K562 (cell line): ENCODE results near the gene AHNAK. TPM values are rescaled to one million over a fixed set of nuclear protein-coding genes. Genes with fewer than 3 reads are reported as not detected.

Experiments
- ATAC-seq: fragments of 200-7000 bp; cut with Tn5 transposase; 3 replicates; pipeline ENCODE4 v1.9.1; 2020; ENCODE audit warnings: moderate library complexity
- BruUV-seq: library from RNA; stranded (reverse); fragments of 400-500 nt; replicated peaks from 2 replicates; lab custom pipeline; 2021; lab: Mats Ljungman, UMichigan
- CTCF ChIA-PET: fragments of 300-600 bp; formaldehyde crosslinking; extraction: SDS; loops from one replicate; lab custom pipeline; 2021; ENCODE audit warnings: low intra/inter-chr PET ratio; lab: Yijun Ruan, JAX
- POLR2A ChIA-PET: fragments of 300-600, 350-650 bp; sonication (Branson Sonifier 250); formaldehyde crosslinking; extraction: SDS; loops from one replicate; lab custom pipeline; 2021; ENCODE audit warnings: antibody characterized with exemption, inconsistent platforms; lab: Yijun Ruan, JAX
- DNase-seq, 4 experiments: peaks; one replicate each; pipeline versions ENCODE4 v3.0.0 to v3.0.0-alpha.2; 2011 to 2018; ENCODE audit warnings: low spot score in 3 of 4, mixed read lengths in 3 of 4; ENCODE audit errors: extremely low read depth in 1 of 4
- FAIRE-seq: peaks from 2 replicates; lab custom pipeline; 2011; peaks lifted over from hg19 to GRCh38; lab: Jason Lieb, UNC
- H2AFZ ChIP-seq: 2 replicates; pipeline ENCODE4 v1.6.0; 2011; ENCODE audit warnings: low read depth, low read length, control low read depth, inconsistent platforms
- H3K27ac ChIP-seq: fragments of 200-600 bp; 3 replicates; pipeline ENCODE4 v1.8.0; 2011; ENCODE audit warnings: low read depth, mild to moderate bottlenecking, control low read depth, inconsistent platforms, low read length, moderate library complexity, mixed read lengths; ENCODE audit errors: extremely low read depth
- H3K27me3 ChIP-seq, 2 experiments: fragments of 300-600 bp in 1 of 2; 2 replicates in 1 of 2; 3 replicates in 1 of 2; pipeline versions ENCODE4 v1.6.0 to v1.8.0; 2011; ENCODE audit warnings: inconsistent platforms in 2 of 2, low read length in 2 of 2, mild to moderate bottlenecking in 1 of 2, mixed read lengths in 1 of 2, moderate library complexity in 1 of 2; ENCODE audit not compliant: control insufficient read depth in 2 of 2, insufficient read depth in 2 of 2
- H3K36me3 ChIP-seq: fragments of 300-600 bp; 3 replicates; pipeline ENCODE4 v1.8.0; 2011; ENCODE audit warnings: mild to moderate bottlenecking, low read length, inconsistent platforms; ENCODE audit not compliant: control insufficient read depth, insufficient read depth
- H3K4me1 ChIP-seq, 2 experiments: fragments of 200-600 bp in 1 of 2; replicated peaks in 1 of 2; 2 replicates in 1 of 2; 3 replicates in 1 of 2; pipeline versions ENCODE4 v1.5.1 to v1.8.0; 2011; ENCODE audit warnings: inconsistent platforms in 2 of 2, low read length in 2 of 2, mild to moderate bottlenecking in 1 of 2, mixed read lengths in 1 of 2, moderate library complexity in 1 of 2; ENCODE audit not compliant: control insufficient read depth in 2 of 2, insufficient read depth in 2 of 2
- H3K4me2 ChIP-seq: 2 replicates; pipeline ENCODE4 v1.6.1; 2011; ENCODE audit warnings: low read length, control low read depth, inconsistent platforms, mixed read lengths; ENCODE audit not compliant: insufficient read depth
- H3K4me3 ChIP-seq: fragments of 200-600 bp; sonication (generic), shearing (Covaris generic); 2 replicates; pipeline ENCODE4 v1.5.1; 2016; ENCODE audit warnings: control low read depth, inconsistent platforms
- H3K79me2 ChIP-seq: fragments of 200-600 bp; 3 replicates; pipeline ENCODE4 v1.8.0; 2011; ENCODE audit warnings: low read length, inconsistent platforms; ENCODE audit not compliant: control insufficient read depth, insufficient read depth
- H3K9ac ChIP-seq, 2 experiments: 2 replicates each; pipeline versions ENCODE4 v1.6.0 to v1.6.1; 2011; ENCODE audit warnings: low read depth in 2 of 2, low read length in 2 of 2, control low read depth in 1 of 2, inconsistent platforms in 1 of 2, mild to moderate bottlenecking in 1 of 2, mixed read lengths in 1 of 2; ENCODE audit not compliant: insufficient read depth in 1 of 2
- H3K9me1 ChIP-seq: one replicate; pipeline ENCODE4 v1.6.0; 2011; ENCODE audit warnings: inconsistent platforms, mild to moderate bottlenecking, low read length, moderate library complexity; ENCODE audit not compliant: control insufficient read depth, insufficient read depth
- H3K9me3 ChIP-seq: replicated peaks from 2 replicates; pipeline ENCODE4 v1.5.1; 2011; ENCODE audit warnings: low read depth, low read length, inconsistent platforms; ENCODE audit not compliant: control insufficient read depth, insufficient read depth
- H4K20me1 ChIP-seq: replicated peaks from 2 replicates; pipeline ENCODE4 v1.6.1; 2011; ENCODE audit warnings: low read length, inconsistent platforms, mixed read lengths; ENCODE audit not compliant: control insufficient read depth, insufficient read depth
- BCOR ChIP-seq: fragments of 450-650 bp; IDR thresholded peaks from 2 replicates; pipeline ENCODE4 v1.6.1; 2016
- CEBPZ ChIP-seq: fragments of 150-350 bp; IDR thresholded peaks from 2 replicates; pipeline ENCODE4 v1.6.1; 2014; ENCODE audit warnings: low read depth, mild to moderate bottlenecking, low read length, borderline replicate concordance
- FOXP4 ChIP-seq: sonication (generic); formaldehyde crosslinking; IDR thresholded peaks from 2 replicates; pipeline ENCODE4 v1.8.0; 2022; ENCODE audit warnings: mild to moderate bottlenecking, missing genetic modification reagents, borderline replicate concordance
- ZNF121 ChIP-seq: sonication (generic); formaldehyde crosslinking; conservative IDR thresholded peaks from 2 replicates; pipeline ENCODE4 v1.8.0; 2022; ENCODE audit warnings: missing genetic modification reagents
- ZNF134 ChIP-seq: fragments of 250-450 bp; sonication (Bioruptor Pico); conservative IDR thresholded peaks from 2 replicates; pipeline ENCODE4 v1.4.0; 2020
- ZNF57 ChIP-seq: fragments of 450-650 bp; formaldehyde crosslinking; IDR thresholded peaks from 2 replicates; pipeline ENCODE4 v1.4.0; 2020; ENCODE audit warnings: mild to moderate bottlenecking, moderate library complexity
- ZNF740 ChIP-seq, 3 experiments: fragments of 200-800 bp in 1 of 3; sonication (Bioruptor generic) in 1 of 3; sonication (generic) in 1 of 3; formaldehyde crosslinking in 1 of 3; IDR thresholded peaks; 2 replicates each; pipeline versions ENCODE4 v1.6.1 to v1.8.0; 2016 to 2022; ENCODE audit warnings: mild to moderate bottlenecking in 2 of 3, missing compliant biosample characterization in 2 of 3, missing genetic modification characterization in 2 of 3, missing genetic modification reagents in 1 of 3
- WGBS: fragments of 100-300 bp; shearing (Covaris generic); methylation state at CpG from one replicate; pipeline ENCODE4 v1.1.6; 2016; ENCODE audit warnings: low coverage, mixed read lengths; ENCODE audit not compliant: insufficient coverage; ENCODE audit errors: missing lambda C conversion rate; 5-methylcytosine and 5-hydroxymethylcytosine counted together
- in situ Hi-C: fragments of 300-500 bp; cut with MboI; formaldehyde crosslinking; loops from 4 replicates; pipeline ENCODE4 v1.15.0; 2018; ENCODE audit warnings: inconsistent platforms, mixed read lengths
- intact Hi-C: fragments of 100-400 bp; cut with micrococcal nuclease; formaldehyde crosslinking; loops from 2 replicates; pipeline ENCODE4 v1.14.2; 2022
- polyA plus RNA-seq, 8 experiments: library from polyadenylated mRNA; depleted of rRNA in 4 of 8; stranded (reverse) in 5 of 8; unstranded in 3 of 8; fragments of >200 nt; fragmentation: Nextera tagmentation in 2 of 8; fragmentation: Illumina TruSeq in 1 of 8; extraction: Ambion mirVana in 2 of 8; extraction: Trizol in 1 of 8; gene quantifications; 2 replicates each; pipeline versions ENCODE4 v1.2.1 to v1.2.3, GENCODE V29; 2011 to 2014; ENCODE audit warnings: inconsistent platforms in 1 of 8, missing spikeins in 1 of 8
- total RNA-seq, 7 experiments: library from RNA; depleted of rRNA in 6 of 7; stranded (reverse); fragments of >200 nt in 6 of 7; fragmentation: Illumina TruSeq in 2 of 7; extraction: Trizol in 2 of 7; gene quantifications; 2 replicates each; pipeline versions ENCODE4 v1.2.1 to v1.2.3, GENCODE V29; 2011 to 2021; ENCODE audit warnings: low replicate concordance in 1 of 7

Gene AHNAK
- total and polyA plus RNA-seq, 9 of the 15 experiments (the other 6 are each of a cell fraction or from before 2014, with no cell fraction given), result 1.5 to 89.7 (median 45.0) TPM

GRCh38 chr11:62492586-62492985 is 54.0 kb downstream of the AHNAK start:
- H3K27ac ChIP-seq, result no peak overlapping the region
- in situ Hi-C loops (no loop called here), intact Hi-C loops (no loop called here)
- peak overlapping the region; percentile 58; the same call in 1 of the 2 replicates for H2AFZ ChIP-seq
- WGBS, result 88% methylated on average over 4 of the region's 4 CpGs
- H3K4me3 ChIP-seq, result no peak overlapping the region
- H3K4me2 ChIP-seq, result peak overlapping the region; percentile 58
- no peaks in the 10 kb centered on the region for H3K27me3 ChIP-seq
- no TSS peak for BruUV-seq
- H3K79me2 ChIP-seq, result no peaks in the 10 kb centered on the region
- no peaks in the 10 kb centered on the region for H3K9me3 ChIP-seq
- H3K9ac ChIP-seq, result peak overlapping the region; percentile 7 to 56; a peak in 1 of 4 replicates
- ChIA-PET POLR2A (interaction anchor here (1.3 to 1.4 kb wide), 2 partner anchors 8 to 16 kb away, joined by 4 to 5 read pairs; no protein-coding TSS in a partner anchor), CTCF (no interaction called here)
- FAIRE-seq (no peak), ATAC-seq (no peak), DNase-seq (no peak)
- no peaks in the 10 kb centered on the region for H3K9me1 ChIP-seq
- H3K36me3 ChIP-seq, result no peaks in the 10 kb centered on the region
- H3K4me1 ChIP-seq, result peaks cover 0 to 22% of the 10 kb centered on the region in 2 experiments; a peak in 3 of 5 replicates
- TF ChIP-seq ZNF134 (CRISPR knock-in tag), result no peak
- no peak for TF ChIP-seq CEBPZ
- 0 out of 2 replicates have a peak, but pooled peaks have one; percentile 33 for TF ChIP-seq ZNF121 (CRISPR knock-in tag)
- no peak for TF ChIP-seq ZNF57
- TF ChIP-seq ZNF740 (CRISPR knock-in tag; IDR thresholded peaks at IDR 0.05), result no peak
- TF ChIP-seq ZNF740 (tag; IDR thresholded peaks at IDR 0.05), result no peak
- TF ChIP-seq FOXP4 (CRISPR knock-in tag), result no peak
- 0 out of 2 replicates have a peak, but pooled peaks have one; percentile 14 for TF ChIP-seq BCOR
- no peaks in the 10 kb centered on the region for H4K20me1 ChIP-seq
